ENCODE data around the gene CASP6. TPM values are rescaled to one million over a fixed set of nuclear protein-coding genes. Genes with fewer than 3 reads are reported as not detected.

The CASP6 gene
- total RNA-seq (2022; extraction: Qiagen RNA extraction; ENCODE audit: low read depth): 14.6 to 18.2 TPM (median 16.7 TPM) in 5 replicates

DNA sequence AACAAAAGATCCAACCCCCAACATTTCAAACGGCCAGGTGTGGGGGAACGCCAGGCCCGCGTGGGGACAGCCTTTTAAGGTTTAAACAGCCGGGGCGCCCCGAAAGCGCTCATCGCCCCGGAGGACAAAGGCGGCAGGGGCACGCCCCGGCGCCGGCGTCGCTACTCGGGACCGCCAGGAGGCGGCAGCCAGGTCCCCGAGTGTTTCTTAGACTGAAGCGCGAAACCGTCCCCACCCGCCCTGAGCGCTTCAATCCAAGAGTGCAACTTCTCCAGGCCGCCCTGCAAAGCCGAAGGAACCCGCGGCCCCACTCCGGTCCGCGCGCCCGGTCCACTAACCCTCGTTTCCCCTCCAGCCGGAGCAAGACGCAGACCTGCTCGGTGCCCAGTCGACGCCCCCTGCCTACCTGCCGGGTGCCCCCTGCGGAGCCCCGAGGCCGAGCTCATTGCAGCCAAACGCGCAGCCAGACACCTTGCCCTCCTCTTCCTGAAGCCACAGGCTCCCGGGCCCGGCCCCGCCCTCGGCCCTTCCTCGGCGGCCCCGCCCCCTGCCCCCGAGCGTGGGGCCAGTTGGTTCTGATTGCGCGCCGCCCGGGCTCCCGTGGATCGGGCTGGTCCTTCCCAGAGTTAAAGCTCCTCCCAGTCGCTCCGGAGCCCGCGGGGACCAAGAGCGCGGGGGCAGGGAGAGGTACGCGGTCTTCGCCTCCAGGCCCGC lies at the start of gene CASP6:
Gene CASP6 (minus strand): TSS at position 496 of the 714 bp plus-strand sequence. CDS start 50 bp downstream, at position 446.

DNA sequence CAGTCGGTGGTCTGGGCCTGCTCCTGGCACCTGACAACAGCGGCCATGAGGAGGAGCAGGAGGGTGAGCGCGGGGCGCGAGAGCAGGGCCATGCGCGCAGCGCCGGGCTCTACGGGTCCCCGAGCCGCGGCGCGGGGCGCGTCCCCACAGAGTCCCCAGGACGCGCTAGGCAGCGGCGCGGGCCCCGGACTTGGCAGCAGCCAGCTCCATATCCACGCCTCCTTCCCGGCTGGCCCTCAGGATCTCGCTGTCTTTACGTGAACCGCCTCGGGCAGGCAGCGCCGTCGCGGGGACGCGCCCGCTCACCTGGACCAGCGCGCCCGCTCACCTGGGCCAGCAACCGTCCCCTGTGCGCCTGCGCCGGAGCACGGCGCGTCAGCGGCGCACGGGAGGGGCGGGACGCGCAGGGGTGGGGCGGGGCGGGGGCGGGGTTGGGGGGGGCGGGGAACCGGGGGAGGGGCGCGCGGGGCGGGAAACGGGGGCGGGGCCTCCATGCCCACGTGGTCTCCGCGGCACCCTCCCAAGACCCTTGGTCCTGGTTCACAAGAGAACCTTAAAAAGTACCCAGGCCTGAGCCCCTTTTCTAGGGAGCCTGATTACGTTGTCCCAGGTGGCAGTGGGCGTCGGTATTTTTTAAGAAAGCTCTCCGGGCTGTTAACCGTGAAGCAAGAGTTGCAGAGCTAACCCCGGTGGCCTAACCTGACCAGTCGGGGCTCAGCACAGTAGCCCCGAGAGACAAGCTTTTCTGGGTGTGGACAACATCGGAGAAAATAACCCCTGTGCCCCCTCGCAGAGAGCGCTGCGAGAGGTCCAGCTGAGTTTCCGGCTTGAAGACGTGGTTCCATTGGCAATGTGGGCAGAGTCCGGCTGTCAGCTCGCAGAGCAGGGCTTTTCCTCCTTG lies 26.7 kb upstream of the CASP6 start, which contains the start of gene PLA2G12A:
Gene PLA2G12A (minus strand): TSS at position 353 of the 901 bp plus-strand sequence. CDS start 261 bp downstream, at position 92.

Other genes with a start within 250 kb of the CASP6 start
- 13.4 to 24.1 TPM (median 20.4 TPM) in 5 replicates for gene MCUB, start 143.2 kb downstream of the CASP6 start, total RNA-seq (2022; extraction: Qiagen RNA extraction; ENCODE audit: low read depth)
- gene PLA2G12A, start 26.6 kb upstream of the CASP6 start, total RNA-seq (2022; extraction: Qiagen RNA extraction; ENCODE audit: low read depth): 6.8 to 15.5 TPM (median 9.9 TPM) in 5 replicates
- 0.43 to 0.82 TPM (median 0.56 TPM) in 5 replicates for gene CFI, start 98.6 kb upstream of the CASP6 start, total RNA-seq (2022; extraction: Qiagen RNA extraction; ENCODE audit: low read depth)
- gene GAR1, start 112.3 kb upstream of the CASP6 start, total RNA-seq (2022; extraction: Qiagen RNA extraction; ENCODE audit: low read depth): 34.4 to 46.6 TPM (median 43.8 TPM) in 5 replicates
- 0.12 TPM in 1 of 5 replicates, not detected in the others for gene RRH, start 124.5 kb upstream of the CASP6 start, total RNA-seq (2022; extraction: Qiagen RNA extraction; ENCODE audit: low read depth)
- gene LRIT3, start 144.7 kb upstream of the CASP6 start, total RNA-seq (2022; extraction: Qiagen RNA extraction; ENCODE audit: low read depth): 0.06 TPM in 1 of 5 replicates, not detected in the others
- 0.15 to 0.75 TPM (median 0.43 TPM) in 5 replicates for gene EGF, start 209.4 kb upstream of the CASP6 start, total RNA-seq (2022; extraction: Qiagen RNA extraction; ENCODE audit: low read depth)